K562 (cell line): ENCODE results near the gene MAU2. TPM values are rescaled to one million over a fixed set of nuclear protein-coding genes. Genes with fewer than 3 reads are reported as not detected.
A peak's percentile ranks its signal among the peaks of the same experiment; 100 is the strongest.

Source experiments
- ARID4B ChIP-seq: sonication (generic); formaldehyde crosslinking; IDR thresholded peaks from 2 replicates; pipeline ENCODE4 v1.8.0; 2022; ENCODE audit warnings: mild to moderate bottlenecking, missing genetic modification reagents
- ELF1 ChIP-seq: fragments of 200-800 bp; sonication (Bioruptor generic); IDR thresholded peaks from 2 replicates; pipeline ENCODE4 v1.6.1; 2016; ENCODE audit warnings: missing genetic modification characterization, missing compliant biosample characterization
- ELF4 ChIP-seq: fragments of 450-650 bp; formaldehyde crosslinking; IDR thresholded peaks from 2 replicates; pipeline ENCODE4 v1.4.0; 2022; ENCODE audit warnings: missing genetic modification characterization
- JUND ChIP-seq, 2 experiments: IDR thresholded peaks; 2 replicates in 1 of 2; 3 replicates in 1 of 2; pipeline ENCODE4 v1.6.1; 2011; ENCODE audit warnings: borderline replicate concordance in 2 of 2, low read depth in 2 of 2, low read length in 2 of 2, improper control_type of control experiment in 1 of 2, missing biosample characterization in 1 of 2, missing genetic modification characterization in 1 of 2, missing genetic modification reagents in 1 of 2
- KLF1 ChIP-seq: fragments of 450-650 bp; IDR thresholded peaks from 2 replicates; pipeline ENCODE4 v1.6.1; 2016; ENCODE audit warnings: missing genetic modification characterization, missing compliant biosample characterization
- MTA3 ChIP-seq: fragments of 450-650 bp; formaldehyde crosslinking; IDR thresholded peaks from 2 replicates; pipeline ENCODE4 v1.6.1; 2017; ENCODE audit warnings: mild to moderate bottlenecking, borderline replicate concordance
- NFRKB ChIP-seq: fragments of 450-650 bp; IDR thresholded peaks from 2 replicates; pipeline ENCODE4 v1.6.1; 2016; ENCODE audit warnings: low read depth
- PCBP1 ChIP-seq: fragments of 200-400 bp; formaldehyde crosslinking; IDR thresholded peaks from 2 replicates; pipeline ENCODE4 v1.6.1; 2018; ENCODE audit warnings: mild to moderate bottlenecking, low read depth, low read length; ENCODE audit not compliant: poor library complexity, severe bottlenecking
- POLR2A ChIP-seq: fragments of 450-650 bp; conservative IDR thresholded peaks from 2 replicates; pipeline ENCODE4 v1.6.1; 2016
- POLR2B ChIP-seq: fragments of 450-650 bp; IDR thresholded peaks from 2 replicates; pipeline ENCODE4 v1.6.1; 2018; ENCODE audit warnings: low read depth; ENCODE audit not compliant: partially characterized antibody
- SRF ChIP-seq, 2 experiments: fragments of 250-450, 450-650 bp in 1 of 2; sonication (Bioruptor Pico) in 1 of 2; sonication (generic) in 1 of 2; formaldehyde crosslinking; IDR thresholded peaks; 2 replicates each; pipeline versions ENCODE4 v1.5.0 to v1.5.1; 2020 to 2022; ENCODE audit warnings: mild to moderate bottlenecking in 1 of 2, missing genetic modification reagents in 1 of 2
- TOE1 ChIP-seq, 2 experiments: fragments of 450-650 bp in 1 of 2; sonication (generic) in 1 of 2; formaldehyde crosslinking in 1 of 2; IDR thresholded peaks; 2 replicates each; pipeline versions ENCODE4 v1.7.1 to v1.8.0; 2016 to 2022; ENCODE audit warnings: borderline replicate concordance in 2 of 2, mild to moderate bottlenecking in 2 of 2, antibody characterized with exemption in 1 of 2, inconsistent platforms in 1 of 2, low read depth in 1 of 2, missing genetic modification reagents in 1 of 2, moderate library complexity in 1 of 2
- ZKSCAN1 ChIP-seq: fragments of 150-350 bp; IDR thresholded peaks from 2 replicates; pipeline ENCODE4 v1.6.1; 2016; ENCODE audit warnings: low read depth, low read length
- polyA plus RNA-seq, 8 experiments: library from polyadenylated mRNA; depleted of rRNA in 4 of 8; stranded (reverse) in 5 of 8; unstranded in 3 of 8; fragments of >200 nt; fragmentation: Nextera tagmentation in 2 of 8; fragmentation: Illumina TruSeq in 1 of 8; extraction: Ambion mirVana in 2 of 8; extraction: Trizol in 1 of 8; gene quantifications; 2 replicates each; pipeline versions ENCODE4 v1.2.1 to v1.2.3, GENCODE V29; 2011 to 2014; ENCODE audit warnings: inconsistent platforms in 1 of 8, missing spikeins in 1 of 8
- total RNA-seq, 7 experiments: library from RNA; depleted of rRNA in 6 of 7; stranded (reverse); fragments of >200 nt in 6 of 7; fragmentation: Illumina TruSeq in 2 of 7; extraction: Trizol in 2 of 7; gene quantifications; 2 replicates each; pipeline versions ENCODE4 v1.2.1 to v1.2.3, GENCODE V29; 2011 to 2021; ENCODE audit warnings: low replicate concordance in 1 of 7
- TF ChIP-seq, protein P1 (sequence below): fragments of 250-450 bp; sonication (Bioruptor Pico); IDR thresholded peaks from 2 replicates; pipeline ENCODE4 v1.5.0; 2020; ENCODE audit warnings: mild to moderate bottlenecking, borderline replicate concordance
- TF ChIP-seq, protein P2 (sequence below), 3 experiments: IDR thresholded peaks in 2 of 3; conservative IDR thresholded peaks in 1 of 3; 2 replicates each; pipeline ENCODE4 v1.5.1; 2011 to 2012; ENCODE audit warnings: low read length in 3 of 3, mild to moderate bottlenecking in 3 of 3, control low read depth in 2 of 3, improper control_type of control experiment in 1 of 3, inconsistent platforms in 1 of 3, low read depth in 1 of 3, mixed read lengths in 1 of 3, moderate library complexity in 1 of 3; ENCODE audit not compliant: insufficient read depth in 2 of 3

The MAU2 gene
- total and polyA plus RNA-seq, 9 of the 15 experiments (the other 6 are each of a cell fraction or from before 2014, with no cell fraction given) = 1.2 to 48.1 (median 19.4) TPM

- TF ChIP-seq ELF1 (peak; percentile 71), MTA3 (peak; percentile 87; the same call in 1 of the 2 replicates), TOE1 (IDR thresholded peaks at IDR 0.05; ENCODE audit: borderline replicate concordance) (peak; percentile 60; the same call in 1 of the 2 replicates), TOE1 (CRISPR knock-in tag; IDR thresholded peaks at IDR 0.05; ENCODE audit: borderline replicate concordance, low read depth) (no peak), KLF1 (peak; percentile 3; the same call in 1 of the 2 replicates), ZKSCAN1 (peak; percentile 95), POLR2A (peak; percentile 59), ELF4 (CRISPR knock-in tag) (0 out of 2 replicates have a peak, but pooled peaks have one; percentile 54), ARID4B (CRISPR knock-in tag) (peak; percentile 47), POLR2B (peak; percentile 19), NFRKB (peak; percentile 71; the same call in 1 of the 2 replicates), PCBP1 (no peak), SRF (CRISPR knock-in tag; IDR thresholded peaks at IDR 0.05) (0 out of 4 replicates have a peak, but pooled peaks of 1 of the 2 experiments have one; percentile 54), JUND (IDR thresholded peaks at IDR 0.05; ENCODE audit: borderline replicate concordance, low read depth, low read length) (peak; percentile 65), JUND (tag; IDR thresholded peaks at IDR 0.05; ENCODE audit: borderline replicate concordance, low read depth, low read length) (peak; percentile 51; the same call in 2 of the 3 replicates)
- TF ChIP-seq, protein P1, sequence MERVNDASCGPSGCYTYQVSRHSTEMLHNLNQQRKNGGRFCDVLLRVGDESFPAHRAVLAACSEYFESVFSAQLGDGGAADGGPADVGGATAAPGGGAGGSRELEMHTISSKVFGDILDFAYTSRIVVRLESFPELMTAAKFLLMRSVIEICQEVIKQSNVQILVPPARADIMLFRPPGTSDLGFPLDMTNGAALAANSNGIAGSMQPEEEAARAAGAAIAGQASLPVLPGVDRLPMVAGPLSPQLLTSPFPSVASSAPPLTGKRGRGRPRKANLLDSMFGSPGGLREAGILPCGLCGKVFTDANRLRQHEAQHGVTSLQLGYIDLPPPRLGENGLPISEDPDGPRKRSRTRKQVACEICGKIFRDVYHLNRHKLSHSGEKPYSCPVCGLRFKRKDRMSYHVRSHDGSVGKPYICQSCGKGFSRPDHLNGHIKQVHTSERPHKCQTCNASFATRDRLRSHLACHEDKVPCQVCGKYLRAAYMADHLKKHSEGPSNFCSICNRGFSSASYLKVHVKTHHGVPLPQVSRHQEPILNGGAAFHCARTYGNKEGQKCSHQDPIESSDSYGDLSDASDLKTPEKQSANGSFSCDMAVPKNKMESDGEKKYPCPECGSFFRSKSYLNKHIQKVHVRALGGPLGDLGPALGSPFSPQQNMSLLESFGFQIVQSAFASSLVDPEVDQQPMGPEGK (CRISPR knock-in tag) = no peak
- TF ChIP-seq, protein P2, sequence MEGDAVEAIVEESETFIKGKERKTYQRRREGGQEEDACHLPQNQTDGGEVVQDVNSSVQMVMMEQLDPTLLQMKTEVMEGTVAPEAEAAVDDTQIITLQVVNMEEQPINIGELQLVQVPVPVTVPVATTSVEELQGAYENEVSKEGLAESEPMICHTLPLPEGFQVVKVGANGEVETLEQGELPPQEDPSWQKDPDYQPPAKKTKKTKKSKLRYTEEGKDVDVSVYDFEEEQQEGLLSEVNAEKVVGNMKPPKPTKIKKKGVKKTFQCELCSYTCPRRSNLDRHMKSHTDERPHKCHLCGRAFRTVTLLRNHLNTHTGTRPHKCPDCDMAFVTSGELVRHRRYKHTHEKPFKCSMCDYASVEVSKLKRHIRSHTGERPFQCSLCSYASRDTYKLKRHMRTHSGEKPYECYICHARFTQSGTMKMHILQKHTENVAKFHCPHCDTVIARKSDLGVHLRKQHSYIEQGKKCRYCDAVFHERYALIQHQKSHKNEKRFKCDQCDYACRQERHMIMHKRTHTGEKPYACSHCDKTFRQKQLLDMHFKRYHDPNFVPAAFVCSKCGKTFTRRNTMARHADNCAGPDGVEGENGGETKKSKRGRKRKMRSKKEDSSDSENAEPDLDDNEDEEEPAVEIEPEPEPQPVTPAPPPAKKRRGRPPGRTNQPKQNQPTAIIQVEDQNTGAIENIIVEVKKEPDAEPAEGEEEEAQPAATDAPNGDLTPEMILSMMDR (IDR thresholded peaks at IDR 0.05 in 2 of 3, conservative IDR thresholded peaks at IDR 0.05 in 1 of 3; ENCODE audit: insufficient read depth in 2 of 3, low read depth in 1 of 3, low read length in 3 of 3) = peak; percentile 94 to 99 (median 95)
Measured at GRCh38 chr19:19366434-19367396, 46.1 kb downstream of the MAU2 start (continued).
